ENCODE results near the gene DENND4B. TPM values are rescaled to one million over a fixed set of nuclear protein-coding genes. Genes with fewer than 3 reads are reported as not detected.

The DENND4B gene
- total RNA-seq, 1 experiment from 2014 or later = 41.3 TPM

DNA sequence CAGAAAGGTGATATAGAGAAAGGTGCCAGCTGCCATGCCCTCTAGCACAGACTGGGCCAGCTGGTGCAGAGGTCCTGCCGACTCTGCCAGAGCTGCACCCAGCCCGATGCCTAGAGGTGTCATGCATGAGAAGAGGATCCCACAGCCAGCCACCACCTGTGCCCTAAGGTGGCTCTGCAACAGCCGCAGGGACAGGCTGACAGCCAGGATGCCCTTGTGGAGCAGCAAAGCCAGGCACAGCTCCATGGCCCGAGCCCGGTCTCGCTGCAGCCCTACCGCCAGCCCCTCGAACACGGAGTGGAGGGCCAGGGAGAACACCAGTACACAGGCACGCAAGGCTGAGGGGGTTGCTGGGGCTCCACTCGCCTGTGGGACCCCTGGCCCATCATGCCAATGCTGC lies 13.7 kb upstream of the DENND4B start:
- H3K4me1 ChIP-seq (replicated peaks; ENCODE audit: insufficient read depth) = peaks cover 37% of the 10 kb centered on the region

GRCh38 chr1:153959454-153959853 lies 12.9 kb upstream of the DENND4B start:
- TF ChIP-seq EZH2 (IDR thresholded peaks at IDR 0.05; ENCODE audit: low read depth) = no peak
- Histone ChIP-seq H3K27me3 (ENCODE audit: insufficient read depth, low read depth) (no peaks in the 10 kb centered on the region), H3K27ac (no peak overlapping the region), H2AFZ (no peak overlapping the region), H3K9me2 (ENCODE audit: insufficient read depth) (no peaks in the 10 kb centered on the region), H3F3A (ENCODE audit: insufficient read depth, low read depth) (peaks cover 46% of the 10 kb centered on the region), H3K36me3 (ENCODE audit: low read depth) (no peaks in the 10 kb centered on the region), H3K9me3 (ENCODE audit: insufficient read depth, low read depth) (no peaks in the 10 kb centered on the region), H3K4me1 (replicated peaks; ENCODE audit: insufficient read depth) (peaks cover 30% of the 10 kb centered on the region), H3K4me2 (peak overlapping the region; percentile 42; the same call in 1 of the 2 replicates), H3K4me3 (no peak overlapping the region), H3K79me2 (ENCODE audit: low read depth) (peaks cover 64% of the 10 kb centered on the region), H4K20me1 (ENCODE audit: insufficient read depth) (peaks cover 23% of the 10 kb centered on the region)
- ChIA-PET CTCF (no interaction called here), POLR2A (ENCODE audit: unreplicated experiment) (interaction anchor here (0.6 kb wide), 1 partner anchor 194 kb away, joined by 5 read pairs; no protein-coding TSS in a partner anchor)
- no TSS peak for BruUV-seq (replicated peaks)
- intact Hi-C loops (cut with micrococcal nuclease; ENCODE audit: unreplicated experiment) = no loop called here
- no peak for DNase-seq

More for the DNA sequence above, 13.7 kb upstream of the DENND4B start:
- BruUV-seq (replicated peaks) = no TSS peak
- Histone ChIP-seq H3K27ac (no peak overlapping the region), H4K20me1 (ENCODE audit: insufficient read depth) (peaks cover 19% of the 10 kb centered on the region), H2AFZ (no peak overlapping the region), H3K27me3 (ENCODE audit: insufficient read depth, low read depth) (no peaks in the 10 kb centered on the region), H3K36me3 (ENCODE audit: low read depth) (no peaks in the 10 kb centered on the region), H3K9me2 (ENCODE audit: insufficient read depth) (no peaks in the 10 kb centered on the region), H3K79me2 (ENCODE audit: low read depth) (peaks cover 60% of the 10 kb centered on the region), H3K9me3 (ENCODE audit: insufficient read depth, low read depth) (no peaks in the 10 kb centered on the region), H3K4me2 (no peak overlapping the region), H3K4me3 (no peak overlapping the region), H3F3A (ENCODE audit: insufficient read depth, low read depth) (peaks cover 53% of the 10 kb centered on the region)
- DNase-seq = no peak
- TF ChIP-seq, protein P1, sequence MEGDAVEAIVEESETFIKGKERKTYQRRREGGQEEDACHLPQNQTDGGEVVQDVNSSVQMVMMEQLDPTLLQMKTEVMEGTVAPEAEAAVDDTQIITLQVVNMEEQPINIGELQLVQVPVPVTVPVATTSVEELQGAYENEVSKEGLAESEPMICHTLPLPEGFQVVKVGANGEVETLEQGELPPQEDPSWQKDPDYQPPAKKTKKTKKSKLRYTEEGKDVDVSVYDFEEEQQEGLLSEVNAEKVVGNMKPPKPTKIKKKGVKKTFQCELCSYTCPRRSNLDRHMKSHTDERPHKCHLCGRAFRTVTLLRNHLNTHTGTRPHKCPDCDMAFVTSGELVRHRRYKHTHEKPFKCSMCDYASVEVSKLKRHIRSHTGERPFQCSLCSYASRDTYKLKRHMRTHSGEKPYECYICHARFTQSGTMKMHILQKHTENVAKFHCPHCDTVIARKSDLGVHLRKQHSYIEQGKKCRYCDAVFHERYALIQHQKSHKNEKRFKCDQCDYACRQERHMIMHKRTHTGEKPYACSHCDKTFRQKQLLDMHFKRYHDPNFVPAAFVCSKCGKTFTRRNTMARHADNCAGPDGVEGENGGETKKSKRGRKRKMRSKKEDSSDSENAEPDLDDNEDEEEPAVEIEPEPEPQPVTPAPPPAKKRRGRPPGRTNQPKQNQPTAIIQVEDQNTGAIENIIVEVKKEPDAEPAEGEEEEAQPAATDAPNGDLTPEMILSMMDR (conservative IDR thresholded peaks at IDR 0.05) = no peak
- TF ChIP-seq EZH2 (IDR thresholded peaks at IDR 0.05; ENCODE audit: low read depth) = no peak
- intact Hi-C loops (cut with micrococcal nuclease; ENCODE audit: unreplicated experiment) = loop anchor here (5.0 to 10.0 kb wide), 3 partner anchors 312 to 425 kb away; partner anchors contain the start of genes HAX1, S100A2 and S100A6
- ChIA-PET POLR2A (ENCODE audit: unreplicated experiment) (no interaction called here), CTCF (no interaction called here)

- Histone ChIP-seq H3K27me3 (ENCODE audit: insufficient read depth, low read depth) (no peaks in the 10 kb centered on the region), H3K4me1 (replicated peaks; ENCODE audit: insufficient read depth) (peaks cover 29% of the 10 kb centered on the region), H4K20me1 (ENCODE audit: insufficient read depth) (peaks cover 26% of the 10 kb centered on the region), H3K9me3 (ENCODE audit: insufficient read depth, low read depth) (no peaks in the 10 kb centered on the region), H3F3A (ENCODE audit: insufficient read depth, low read depth) (peaks cover 40% of the 10 kb centered on the region), H3K4me3 (no peak overlapping the region; the same call in 1 of the 2 replicates), H2AFZ (no peak overlapping the region), H3K36me3 (ENCODE audit: low read depth) (peaks cover 4% of the 10 kb centered on the region; the same call in 1 of the 2 replicates), H3K4me2 (peak overlapping the region; percentile 42), H3K27ac (no peak overlapping the region), H3K79me2 (ENCODE audit: low read depth) (peaks cover 70% of the 10 kb centered on the region), H3K9me2 (ENCODE audit: insufficient read depth) (no peaks in the 10 kb centered on the region)
- intact Hi-C loops (cut with micrococcal nuclease; ENCODE audit: unreplicated experiment) = loop anchor here (1.0 kb wide), 1 partner anchor 36 kb away; no protein-coding TSS in a partner anchor
- ChIA-PET CTCF (no interaction called here), POLR2A (ENCODE audit: unreplicated experiment) (interaction anchor here (0.6 to 0.8 kb wide), 3 partner anchors 19 to 1015 kb away, joined by 4 to 6 read pairs (median 5); partner anchors contain the start of gene JTB)
- TF ChIP-seq, protein P1 (conservative IDR thresholded peaks at IDR 0.05) = no peak
- no peak for DNase-seq
- no TSS peak for BruUV-seq (replicated peaks)
Observed at GRCh38 chr1:153958961-153959260, 12.4 kb upstream of the DENND4B start.
